Activated CD4-positive, alpha-beta T cell treated with anti-CD3 and anti-CD28 coated beads, Interleukin-2, Interleukin-4, amounts not matched to agents 100 ng/mL and 50 ng/mL, durations not matched to agents 16 hours and 8 hours (primary cell): ENCODE results near the gene RBM20.
"Not testable (repeated sequence)": the region's sequence is repeated elsewhere in the genome, so short reads cannot be mapped to it uniquely, and the experiment has no call there.

ENCODE experiments used
- DNase-seq: peaks from one replicate; pipeline ENCODE4 v3.0.0-alpha.2; 2020; ENCODE audit warnings: low spot score

The RBM20 gene

GRCh38 chr10:110679486-110680272 is 35.5 kb downstream of the RBM20 start:
- no peak for DNase-seq

- DNase-seq = no peak
These were observed 36.3 kb downstream of the RBM20 start for GRCh38 chr10:110680273-110681020.

- DNase-seq = peak; percentile 23
These were observed 37.0 kb downstream of the RBM20 start for GRCh38 chr10:110681023-110681681.

- no peak for DNase-seq
These were observed 38.2 kb downstream of the RBM20 start for GRCh38 chr10:110682348-110682747.

- no peak for DNase-seq
These were observed 40.8 kb downstream of the RBM20 start for GRCh38 chr10:110684800-110685446.

DNA sequence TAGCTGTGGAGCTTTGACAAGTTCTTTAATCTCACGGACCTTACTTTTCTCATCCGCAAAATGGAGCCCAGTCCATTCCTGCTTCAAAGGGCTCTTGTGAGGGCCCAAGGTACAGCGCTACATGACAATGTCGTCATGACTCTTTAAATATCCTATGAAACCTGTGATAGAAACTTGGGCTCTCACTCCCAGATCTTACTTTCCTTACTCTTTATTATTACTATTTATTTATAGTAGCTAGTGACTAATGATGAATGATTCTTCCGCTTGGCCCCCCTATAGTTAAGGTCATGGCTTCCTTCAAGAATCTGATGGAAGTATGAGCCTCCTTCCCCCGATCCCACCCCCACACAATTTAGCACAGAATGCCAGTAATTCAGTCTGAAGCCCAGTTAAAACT is 41.9 kb downstream of the RBM20 start:
- no peak for DNase-seq

- no peak for DNase-seq
These were observed 42.8 kb downstream of the RBM20 start for GRCh38 chr10:110686949-110687348.

GRCh38 chr10:110687400-110687799 is 43.3 kb downstream of the RBM20 start:
- DNase-seq = no peak

DNA sequence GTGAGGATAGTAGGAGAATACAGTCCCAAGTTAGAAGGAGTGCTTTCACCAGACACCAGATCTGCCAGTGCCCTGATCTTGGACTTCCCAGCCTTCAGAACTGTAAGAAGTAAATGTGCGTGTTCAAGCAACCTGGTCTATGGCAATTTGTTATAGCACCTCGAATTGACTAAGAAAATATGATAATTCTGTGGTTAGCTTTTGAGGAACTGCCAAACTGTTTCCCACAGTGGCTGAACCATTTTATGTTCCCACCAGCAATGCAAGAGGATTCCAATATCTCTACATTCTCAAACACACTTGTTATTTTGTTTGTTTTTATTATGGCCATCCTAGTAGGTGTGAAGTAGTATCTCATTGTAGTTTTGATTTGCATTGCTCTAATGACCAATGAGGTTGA is 47.0 kb downstream of the RBM20 start:
- no peak for DNase-seq

DNA sequence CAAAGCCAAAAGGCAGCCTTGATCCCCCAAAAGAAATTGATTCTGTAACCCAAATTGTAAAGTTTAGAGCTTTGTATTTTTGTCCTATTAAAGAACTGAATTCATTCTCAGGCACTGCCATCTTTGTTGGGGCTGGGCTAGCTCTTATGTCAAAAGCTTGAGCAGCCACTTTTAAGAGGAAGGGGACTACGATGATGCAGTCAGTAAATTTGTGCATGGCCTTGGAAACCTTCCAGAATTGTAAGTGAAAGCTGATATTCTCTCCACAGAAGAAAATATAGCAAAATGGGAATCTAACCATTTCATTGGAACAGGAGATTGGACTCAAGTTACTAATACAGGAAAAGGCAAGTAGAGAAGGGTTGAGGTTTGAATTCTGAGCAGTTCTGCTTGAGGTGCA is 50.1 kb downstream of the RBM20 start:
- DNase-seq = no peak

GRCh38 chr10:110694820-110695538 is 50.8 kb downstream of the RBM20 start:
- DNase-seq = no peak

- DNase-seq = no peak
These were observed 51.4 kb downstream of the RBM20 start for GRCh38 chr10:110695539-110695886.

- no peak for DNase-seq
These were observed 52.3 kb downstream of the RBM20 start for GRCh38 chr10:110696436-110696835.

DNA sequence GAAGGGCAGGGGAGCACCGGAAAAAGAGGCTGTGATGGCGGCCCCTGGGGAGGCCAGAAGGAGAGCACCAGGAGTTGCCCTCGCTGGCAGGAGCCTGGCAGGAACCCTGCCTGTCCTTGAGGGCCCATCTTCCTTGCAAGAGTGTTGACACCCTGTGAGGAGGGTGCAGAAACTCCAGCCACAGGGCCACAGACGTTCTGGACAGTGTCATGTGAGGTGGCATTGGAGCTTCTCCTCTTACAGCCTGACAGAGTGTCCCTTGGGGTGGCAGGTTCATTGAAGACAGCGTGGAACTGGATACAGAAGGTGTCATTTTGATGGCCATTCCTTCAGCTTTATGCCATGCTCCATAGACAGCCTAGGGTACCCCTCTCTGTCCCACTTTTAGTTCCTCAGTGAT is 54.2 kb downstream of the RBM20 start:
- DNase-seq = no peak

DNA sequence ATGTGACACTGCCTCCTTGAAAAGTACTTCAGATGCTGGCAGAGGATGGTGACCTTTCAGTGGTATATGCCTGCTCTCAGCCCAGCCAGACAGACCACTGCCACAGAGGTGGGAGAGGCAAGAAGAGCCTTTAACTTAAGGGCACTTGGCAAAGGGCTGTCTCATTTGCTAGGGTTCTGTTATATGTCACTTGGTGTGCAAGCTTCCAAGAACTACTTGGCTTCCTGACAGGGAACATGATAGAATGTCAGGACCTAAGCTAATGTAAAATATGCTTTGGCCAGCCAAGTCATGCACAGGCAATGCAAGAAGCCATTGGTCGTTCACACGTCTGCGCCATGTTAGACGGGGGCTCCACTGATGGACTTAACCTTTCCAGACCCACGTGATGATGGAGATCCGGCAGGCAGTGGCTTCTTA is 54.7 kb downstream of the RBM20 start:
- DNase-seq = no peak

DNA sequence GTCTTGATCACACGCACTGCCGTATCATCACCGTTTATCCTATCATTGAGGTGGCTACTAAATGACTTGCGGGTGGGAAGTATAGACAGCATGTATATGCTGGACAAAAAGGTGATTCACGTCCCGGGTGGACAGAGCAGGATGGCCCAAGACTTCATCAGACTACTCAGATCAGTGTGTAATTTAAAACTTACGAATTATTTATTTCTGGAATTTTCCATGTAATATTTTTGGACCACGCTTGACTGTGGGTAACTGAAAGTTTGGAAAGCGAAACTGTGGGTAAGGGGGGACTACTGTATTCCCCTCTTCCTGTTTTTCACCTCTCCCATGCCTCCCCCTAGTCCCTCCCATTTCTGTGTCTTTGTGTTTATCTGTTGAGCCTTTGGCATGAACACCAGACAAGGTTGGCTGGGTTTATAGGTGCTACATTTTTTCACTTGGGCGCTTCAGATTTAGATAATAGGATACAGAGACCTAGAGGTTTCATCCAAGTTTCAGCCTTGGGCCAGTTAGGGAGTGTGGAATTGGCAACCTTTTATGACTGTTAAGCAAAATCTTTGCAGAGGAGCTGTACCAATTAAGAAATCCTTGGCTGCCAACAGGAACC is 55.8 kb downstream of the RBM20 start:
- DNase-seq = no peak

DNA sequence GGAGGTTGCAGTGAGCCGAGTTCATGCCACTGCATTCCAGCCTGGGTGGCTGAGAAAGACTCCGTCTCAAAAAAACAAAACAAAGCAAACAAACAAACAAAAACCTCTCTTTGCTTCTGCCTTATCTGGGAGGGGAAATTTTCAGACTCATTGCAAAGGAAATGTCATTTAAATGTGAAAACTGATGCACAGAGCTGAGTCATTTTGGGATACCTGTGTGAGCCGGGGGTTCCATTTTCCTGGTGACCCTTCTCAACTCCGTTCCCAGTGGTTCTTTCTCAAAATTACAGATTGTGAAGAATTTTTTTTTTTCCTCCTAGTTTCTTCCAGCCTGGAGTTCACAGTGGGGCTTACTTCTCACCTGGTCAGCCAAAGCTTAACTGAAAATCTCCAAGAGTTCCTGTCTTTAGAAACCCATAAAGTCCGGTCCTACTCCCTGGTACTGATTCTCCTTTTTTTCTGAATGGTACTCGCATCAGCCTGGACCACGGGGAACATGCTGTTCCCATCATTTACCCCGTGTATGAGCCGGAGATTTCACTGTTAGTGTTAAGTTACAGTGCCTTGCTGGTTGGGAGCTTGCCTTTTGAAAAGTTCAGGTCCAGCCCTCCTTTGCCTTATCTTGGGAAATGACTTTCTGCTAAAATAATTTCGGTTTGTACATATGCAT is 56.9 kb downstream of the RBM20 start:
- no peak for DNase-seq

DNA sequence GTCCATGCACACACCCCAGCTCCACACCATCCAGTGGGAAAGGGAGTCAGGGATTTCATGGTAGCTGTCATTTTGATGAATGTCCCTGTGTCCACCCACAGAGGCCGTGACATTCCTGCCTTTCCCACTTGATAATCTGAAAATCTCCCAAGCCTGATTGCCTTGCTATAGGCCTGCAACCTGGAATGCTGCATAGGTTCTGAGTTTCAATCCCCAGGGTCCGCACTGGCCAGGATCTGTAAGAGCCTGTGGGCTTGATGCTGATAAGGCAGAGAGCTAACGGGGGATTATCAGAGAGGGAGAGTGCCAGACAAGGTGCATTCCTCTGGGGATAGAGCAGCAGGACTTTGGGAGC is 57.5 kb downstream of the RBM20 start:
- DNase-seq = no peak

DNA sequence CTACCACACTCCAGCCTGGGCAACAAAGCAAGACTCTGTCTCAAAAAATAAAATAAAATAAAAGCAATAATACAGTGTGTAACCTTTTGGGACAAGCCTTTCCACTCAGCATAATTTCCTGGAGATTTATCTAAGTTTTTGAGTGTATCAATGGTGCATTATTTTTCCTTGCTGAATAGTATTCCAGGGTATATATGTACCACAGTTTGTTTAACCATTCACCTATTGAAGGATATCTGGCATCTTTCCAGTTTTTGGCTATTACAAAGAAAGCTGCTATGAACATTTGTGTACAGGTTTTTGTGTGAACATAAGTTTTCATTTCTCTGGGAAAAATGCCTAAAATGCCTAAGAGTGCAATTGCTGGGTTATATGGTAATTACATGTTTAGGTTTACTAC is 59.9 kb downstream of the RBM20 start:
- DNase-seq = no peak

DNA sequence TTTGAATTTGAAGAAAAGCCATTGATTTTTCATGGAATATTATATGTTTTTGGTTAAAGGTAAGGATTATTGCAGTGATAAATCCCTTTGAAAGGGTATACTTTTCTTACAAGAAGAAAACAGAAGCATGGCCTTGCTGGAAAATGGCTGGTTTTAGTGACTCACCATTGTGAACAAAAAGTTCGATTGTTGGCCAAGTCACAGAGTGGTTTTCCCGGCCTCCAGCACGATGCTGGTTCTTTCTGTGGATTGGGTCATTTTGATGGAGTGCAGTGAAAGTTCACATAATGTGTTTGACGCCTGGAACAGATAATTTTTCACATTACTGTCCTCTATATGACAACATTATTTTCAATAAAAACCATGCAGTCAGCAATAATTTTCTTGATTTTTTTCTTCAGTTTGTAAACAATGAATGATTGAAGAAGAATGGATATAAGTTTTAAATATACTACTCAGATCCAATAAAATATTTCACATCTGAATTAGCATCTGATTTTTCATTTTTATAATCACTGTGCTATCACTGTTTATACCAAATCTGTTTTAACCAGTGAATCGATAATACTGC is 60.9 kb downstream of the RBM20 start:
- DNase-seq = no peak

GRCh38 chr10:110705596-110705995 is 61.5 kb downstream of the RBM20 start:
- DNase-seq = not testable (repeated sequence)
